ENCODE data around the gene NPPC. TPM values are rescaled to one million over a fixed set of nuclear protein-coding genes. Genes with fewer than 3 reads are reported as not detected.
"Not testable (repeated sequence)": the region's sequence is repeated elsewhere in the genome, so short reads cannot be mapped to it uniquely, and the experiment has no call there.

The NPPC gene
- total RNA-seq, 1 donor from 2014 or later: not detected

GRCh38 chr2:231961349-231962166 lies 35.4 kb upstream of the NPPC start, which contains the start of gene DIS3L2:
Gene DIS3L2, plus strand, starts transcription at chr2:231961713. Its CDS starts 53,215 bp downstream, at chr2:232014928.
- DNase-seq (ENCODE audit: low read depth): peak; percentile 30
- peak within 1 kb of the TSS; percentile 94 for H3K4me3 ChIP-seq (ENCODE audit: low read depth, low read length)
- no peak for TF ChIP-seq CTCF (conservative IDR thresholded peaks at IDR 0.05; ENCODE audit: low read depth, low read length)

GRCh38 chr2:231960810-231961348 lies 34.7 kb upstream of the NPPC start:
- peak overlapping the region; percentile 94 for H3K4me3 ChIP-seq (ENCODE audit: low read depth, low read length)
- no peak for TF ChIP-seq CTCF (conservative IDR thresholded peaks at IDR 0.05; ENCODE audit: low read depth, low read length)
- no peak for DNase-seq (ENCODE audit: low read depth)

DNA sequence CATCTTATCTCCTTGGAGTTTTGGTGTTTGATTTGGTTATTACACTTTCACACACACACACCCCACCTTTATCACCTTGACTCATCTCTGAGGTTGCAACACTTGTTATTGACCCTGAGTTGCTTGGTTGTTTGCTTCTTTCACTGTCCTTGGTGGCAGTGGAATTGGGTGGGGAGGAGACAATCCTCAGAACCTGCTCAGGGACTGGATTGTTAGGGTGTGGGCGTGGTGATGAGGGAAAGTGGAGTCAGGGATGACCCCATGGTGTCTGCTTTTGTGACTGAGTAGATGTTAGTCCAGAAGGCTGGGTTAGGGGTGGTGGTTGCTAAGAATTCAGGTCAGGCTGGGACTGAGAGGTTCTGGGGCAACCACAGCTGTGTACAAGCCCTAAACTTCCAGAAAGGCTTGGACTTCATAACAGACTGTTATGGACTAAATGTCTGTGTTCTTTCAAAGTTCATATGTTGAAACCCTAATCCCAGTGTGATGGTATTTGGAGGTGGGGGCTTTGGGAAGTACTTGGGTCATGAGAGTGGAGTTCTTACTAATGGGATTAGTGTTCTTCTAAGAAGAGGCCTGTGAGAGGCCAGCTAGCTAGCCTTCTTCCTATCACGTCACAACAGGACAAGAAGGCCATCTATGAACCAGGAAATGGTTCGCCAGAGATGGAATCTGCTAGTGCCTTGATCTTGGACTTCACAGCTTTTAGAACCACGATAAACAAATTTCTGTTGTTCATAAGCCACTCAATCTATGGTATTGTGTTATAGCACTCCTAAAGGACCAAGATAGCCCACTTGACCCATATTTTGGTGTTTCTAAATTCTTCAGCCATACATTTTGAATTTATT lies 31.9 kb upstream of the NPPC start:
- DNase-seq (ENCODE audit: low read depth): no peak
- H3K4me3 ChIP-seq (ENCODE audit: low read depth, low read length): no peak overlapping the region
- TF ChIP-seq CTCF (conservative IDR thresholded peaks at IDR 0.05; ENCODE audit: low read depth, low read length): no peak

- TF ChIP-seq CTCF (conservative IDR thresholded peaks at IDR 0.05; ENCODE audit: low read depth, low read length): no peak
- DNase-seq (ENCODE audit: low read depth): no peak
Measured at GRCh38 chr2:231955758-231956472, 29.7 kb upstream of the NPPC start.

GRCh38 chr2:231951452-231952035 lies 25.3 kb upstream of the NPPC start:
- no peak for DNase-seq (ENCODE audit: low read depth)
- no peak for TF ChIP-seq CTCF (conservative IDR thresholded peaks at IDR 0.05; ENCODE audit: low read depth, low read length)
- no peak overlapping the region for H3K4me3 ChIP-seq (ENCODE audit: low read depth, low read length)

More at GRCh38 chr2:231955758-231956472, 29.7 kb upstream of the NPPC start:
- H3K4me3 ChIP-seq (ENCODE audit: low read depth, low read length): no peak overlapping the region

GRCh38 chr2:231947694-231948093 lies 21.5 kb upstream of the NPPC start:
- DNase-seq (ENCODE audit: low read depth): no peak
- H3K4me3 ChIP-seq (ENCODE audit: low read depth, low read length): no peak overlapping the region
- TF ChIP-seq CTCF (conservative IDR thresholded peaks at IDR 0.05; ENCODE audit: low read depth, low read length): no peak

DNA sequence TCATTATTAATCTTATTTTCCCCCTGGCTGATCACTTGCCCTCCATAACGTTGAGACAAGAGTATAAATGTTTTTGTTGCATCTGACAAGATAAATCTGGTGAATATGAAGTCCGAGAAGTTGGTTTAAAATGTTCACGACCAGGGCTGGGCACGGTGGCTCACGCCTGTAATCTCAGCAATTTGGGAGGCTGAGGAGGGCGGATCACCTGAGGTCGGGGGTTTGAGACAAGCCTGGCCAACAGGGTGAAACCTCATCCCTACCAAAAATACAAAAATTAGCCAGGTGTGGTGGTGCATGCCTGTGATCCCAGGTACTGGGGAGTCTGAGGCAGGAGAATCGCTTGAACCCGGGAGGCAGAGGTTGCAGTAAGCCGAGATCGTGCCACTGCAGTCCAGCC lies 20.9 kb upstream of the NPPC start:
- not testable (repeated sequence) for DNase-seq (ENCODE audit: low read depth); H3K4me3 ChIP-seq (ENCODE audit: low read depth, low read length)

Data from epithelial cell of proximal tubule (primary cell).